ENCODE data around the gene G0S2.

G0S2 gene

DNA sequence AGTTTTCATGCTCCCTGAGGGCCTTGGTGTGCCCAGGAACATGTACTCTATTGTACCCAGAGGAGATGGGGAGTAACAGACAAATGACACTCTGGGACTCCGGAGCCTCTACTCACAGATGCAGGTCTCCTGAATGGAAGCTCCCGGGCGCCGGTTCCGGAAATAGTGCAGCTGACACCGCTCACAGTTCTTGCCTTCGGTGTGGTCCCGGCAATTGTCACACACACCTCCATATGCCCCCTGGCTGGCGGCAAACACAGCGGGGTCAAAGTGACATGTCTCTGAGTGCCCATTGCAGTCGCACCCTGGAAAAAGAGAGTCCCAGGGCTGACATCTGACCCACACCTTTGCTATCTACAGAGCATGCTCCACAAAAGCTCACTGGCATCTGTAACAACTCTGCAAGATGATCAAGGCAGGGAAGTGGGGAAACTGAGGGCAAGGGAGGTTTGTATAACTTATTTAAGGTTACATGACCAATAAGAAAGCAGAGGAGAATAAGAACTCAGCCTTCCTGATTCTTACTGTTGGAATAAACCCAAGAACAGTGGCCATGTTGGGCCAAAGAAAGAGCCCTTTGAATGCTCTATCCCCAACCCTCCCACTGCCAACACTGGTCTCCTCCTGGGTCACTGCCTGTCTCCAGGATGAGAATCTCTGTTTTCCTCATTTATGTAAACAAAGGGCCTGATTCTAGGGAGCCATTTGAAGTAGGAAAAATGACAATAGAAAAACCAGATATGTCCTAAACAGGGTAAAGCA lies 45.4 kb upstream of the G0S2 start:
- no peak for DNase-seq (ENCODE audit: low read depth)
- TF ChIP-seq, protein P1, sequence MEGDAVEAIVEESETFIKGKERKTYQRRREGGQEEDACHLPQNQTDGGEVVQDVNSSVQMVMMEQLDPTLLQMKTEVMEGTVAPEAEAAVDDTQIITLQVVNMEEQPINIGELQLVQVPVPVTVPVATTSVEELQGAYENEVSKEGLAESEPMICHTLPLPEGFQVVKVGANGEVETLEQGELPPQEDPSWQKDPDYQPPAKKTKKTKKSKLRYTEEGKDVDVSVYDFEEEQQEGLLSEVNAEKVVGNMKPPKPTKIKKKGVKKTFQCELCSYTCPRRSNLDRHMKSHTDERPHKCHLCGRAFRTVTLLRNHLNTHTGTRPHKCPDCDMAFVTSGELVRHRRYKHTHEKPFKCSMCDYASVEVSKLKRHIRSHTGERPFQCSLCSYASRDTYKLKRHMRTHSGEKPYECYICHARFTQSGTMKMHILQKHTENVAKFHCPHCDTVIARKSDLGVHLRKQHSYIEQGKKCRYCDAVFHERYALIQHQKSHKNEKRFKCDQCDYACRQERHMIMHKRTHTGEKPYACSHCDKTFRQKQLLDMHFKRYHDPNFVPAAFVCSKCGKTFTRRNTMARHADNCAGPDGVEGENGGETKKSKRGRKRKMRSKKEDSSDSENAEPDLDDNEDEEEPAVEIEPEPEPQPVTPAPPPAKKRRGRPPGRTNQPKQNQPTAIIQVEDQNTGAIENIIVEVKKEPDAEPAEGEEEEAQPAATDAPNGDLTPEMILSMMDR (IDR thresholded peaks at IDR 0.05; ENCODE audit: control insufficient read depth, extremely low read depth, insufficient read depth), result no peak
- no peak overlapping the region for H3K4me3 ChIP-seq (ENCODE audit: low read depth, low read length)

DNA sequence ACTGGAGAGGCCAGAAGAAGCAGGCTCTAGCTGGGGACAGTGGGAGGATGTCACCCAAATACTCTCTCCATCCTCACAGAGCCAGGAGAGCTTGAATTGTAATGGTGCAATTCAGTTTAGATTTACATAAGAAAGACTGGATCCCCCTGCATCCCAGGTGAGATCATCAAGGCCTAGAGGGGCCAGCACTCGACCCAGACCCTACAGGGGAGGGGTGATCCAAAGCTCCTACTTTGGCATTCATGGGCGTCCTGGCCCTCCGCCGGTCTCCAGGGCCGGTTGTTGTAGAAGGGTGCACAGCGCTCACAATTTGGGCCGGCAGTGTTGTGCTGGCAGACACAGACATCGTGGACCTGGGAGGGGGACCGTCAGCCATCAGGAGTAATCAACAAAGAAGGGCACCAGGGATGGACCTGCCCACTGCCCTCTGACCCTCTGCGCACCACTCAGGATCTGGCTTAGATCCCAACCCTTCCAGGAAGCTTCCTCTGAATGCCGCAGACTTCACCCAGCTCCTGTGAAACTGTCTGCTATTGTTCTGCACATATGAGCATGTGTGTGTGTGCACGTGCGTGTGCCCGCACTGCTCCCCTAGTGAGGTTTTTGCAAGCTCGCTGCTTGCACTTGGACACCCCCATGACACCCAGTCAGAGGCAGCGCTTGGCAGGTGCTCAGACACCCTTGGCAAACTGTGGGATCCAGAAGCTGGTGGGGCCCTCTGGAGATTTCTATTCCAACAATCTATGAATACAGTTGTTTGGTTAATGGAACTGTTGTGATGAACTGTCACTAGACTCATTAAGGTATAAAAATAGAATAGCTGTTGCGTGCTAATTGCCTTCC lies 44.6 kb upstream of the G0S2 start:
- H3K4me3 ChIP-seq (ENCODE audit: low read depth, low read length), result no peak overlapping the region
- TF ChIP-seq, protein P1 (IDR thresholded peaks at IDR 0.05; ENCODE audit: control insufficient read depth, extremely low read depth, insufficient read depth), result no peak
- no peak for DNase-seq (ENCODE audit: low read depth)

DNA sequence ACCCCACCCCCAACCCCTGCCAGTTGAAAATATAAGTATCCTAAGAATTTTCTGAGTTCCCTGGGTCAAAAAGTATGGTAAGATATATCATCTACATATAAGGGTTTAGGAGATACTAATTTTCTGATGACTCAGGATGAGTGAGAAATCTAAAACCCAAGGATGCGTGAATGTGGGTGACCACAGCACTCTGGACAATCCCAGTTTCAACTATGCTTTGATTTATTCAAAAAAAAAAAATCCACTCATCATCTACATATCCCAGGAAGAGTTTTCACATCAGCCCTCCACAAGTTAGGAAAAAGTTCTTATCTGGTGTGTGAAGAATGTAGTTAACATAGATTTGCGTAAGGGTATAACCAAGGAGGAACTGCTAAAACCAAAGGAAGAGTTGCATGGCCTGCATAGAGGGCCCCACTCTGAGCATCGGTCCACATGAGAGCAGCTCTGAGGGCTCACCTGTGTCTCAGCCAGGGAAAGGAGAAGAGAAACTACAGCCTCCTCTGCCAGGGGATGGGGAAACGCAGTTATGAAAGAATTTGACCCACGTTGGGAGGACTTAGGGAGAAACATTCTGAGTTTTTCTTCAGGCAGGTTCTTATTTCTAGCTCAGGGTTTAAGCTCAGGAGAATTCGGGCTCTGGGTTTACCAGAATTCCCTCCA lies 41.7 kb upstream of the G0S2 start:
- TF ChIP-seq, protein P1 (IDR thresholded peaks at IDR 0.05; ENCODE audit: control insufficient read depth, extremely low read depth, insufficient read depth), result no peak
- no peak for DNase-seq (ENCODE audit: low read depth)
- no peak overlapping the region for H3K4me3 ChIP-seq (ENCODE audit: low read depth, low read length)

DNA sequence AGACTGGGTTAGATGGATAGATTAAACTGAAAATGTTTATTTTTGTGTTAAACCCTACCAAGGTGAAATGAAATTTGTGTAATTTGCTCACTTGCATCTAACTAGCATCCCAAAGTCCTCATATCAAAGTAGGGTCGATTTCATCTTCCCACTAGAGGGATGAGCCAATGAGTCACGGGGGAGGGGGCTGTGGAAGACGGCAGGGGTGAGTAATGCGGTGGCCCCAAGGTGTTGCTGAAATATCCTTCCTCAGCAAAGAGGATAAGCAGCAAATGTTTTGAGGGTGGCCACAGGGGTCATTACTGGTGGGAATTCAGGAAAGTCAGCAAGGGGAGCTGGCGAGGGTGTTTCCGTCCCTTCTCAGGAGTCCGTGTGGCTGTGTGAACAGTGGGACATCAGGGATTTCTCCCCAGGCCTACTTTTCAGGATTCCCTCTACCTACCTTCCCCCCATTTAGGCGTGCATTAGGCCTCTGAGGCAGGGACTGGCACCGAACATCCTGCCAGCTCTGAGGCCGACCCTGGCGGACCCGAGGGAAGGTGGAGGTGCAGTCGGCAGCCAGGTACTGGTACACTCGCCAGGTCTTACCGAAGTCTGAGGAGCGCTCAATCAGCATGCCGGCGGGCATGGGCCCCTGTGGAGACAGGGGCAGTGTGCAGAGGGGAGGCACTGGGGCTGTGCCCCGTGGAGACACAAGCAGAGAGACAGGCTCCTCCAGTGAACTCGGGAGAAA lies 41.0 kb upstream of the G0S2 start:
- no peak overlapping the region for H3K4me3 ChIP-seq (ENCODE audit: low read depth, low read length)
- no peak for DNase-seq (ENCODE audit: low read depth)
- TF ChIP-seq, protein P1 (IDR thresholded peaks at IDR 0.05; ENCODE audit: control insufficient read depth, extremely low read depth, insufficient read depth), result no peak

DNA sequence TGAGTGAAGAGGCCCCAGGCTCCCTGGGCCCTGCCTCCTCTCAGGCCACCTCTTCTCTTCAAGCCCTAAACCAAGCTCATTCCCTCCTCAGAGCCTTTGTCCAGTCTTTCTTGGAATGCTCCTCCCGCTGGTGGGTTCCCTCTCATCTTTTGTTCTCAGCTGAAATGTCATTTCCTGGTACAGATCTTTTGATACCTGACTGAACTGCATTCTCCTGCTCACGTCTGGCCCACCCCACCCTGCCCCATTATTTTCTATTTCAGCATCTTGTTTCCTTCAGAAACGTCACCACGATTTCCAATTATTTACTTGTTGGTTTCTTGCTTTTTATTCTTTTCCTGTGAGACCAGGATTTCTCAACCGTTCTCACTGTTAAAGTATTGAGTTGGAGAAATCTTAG lies 39.4 kb upstream of the G0S2 start:
- no peak overlapping the region for H3K4me3 ChIP-seq (ENCODE audit: low read depth, low read length)
- TF ChIP-seq, protein P1 (IDR thresholded peaks at IDR 0.05; ENCODE audit: control insufficient read depth, extremely low read depth, insufficient read depth), result no peak
- no peak for DNase-seq (ENCODE audit: low read depth)

DNA sequence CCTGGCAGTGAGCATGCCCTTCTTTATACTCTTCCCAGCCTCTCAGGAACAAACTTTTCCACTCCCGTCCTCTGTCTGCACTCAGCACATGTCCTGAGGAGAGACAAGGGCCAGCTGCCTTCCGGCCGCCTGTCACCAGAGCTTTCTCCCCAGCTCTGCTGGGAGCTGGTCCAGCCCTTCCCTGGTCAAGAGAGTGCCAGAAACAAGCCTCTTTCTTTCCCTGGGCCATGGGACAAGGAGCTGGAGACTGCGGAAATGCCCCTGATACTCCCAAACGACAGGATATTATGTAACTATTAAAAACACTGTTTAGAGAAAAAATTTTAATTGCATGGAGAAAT lies 33.4 kb upstream of the G0S2 start:
- no peak overlapping the region for H3K4me3 ChIP-seq (ENCODE audit: low read depth, low read length)
- TF ChIP-seq, protein P1 (IDR thresholded peaks at IDR 0.05; ENCODE audit: control insufficient read depth, extremely low read depth, insufficient read depth), result no peak
- no peak for DNase-seq (ENCODE audit: low read depth)
